GM12864 (cell line): ENCODE data around the gene LMBR1L.

Source experiments
- DNase-seq: peaks from one replicate; pipeline ENCODE4 v3.0.0-alpha.2; 2011; ENCODE audit warnings: low read depth
- H3K4me3 ChIP-seq: 2 replicates; pipeline ENCODE4 v1.5.1; 2011; ENCODE audit warnings: mild to moderate bottlenecking, low read depth, low read length, control low read depth
- TF ChIP-seq, protein P1 (sequence below): IDR thresholded peaks from 2 replicates; pipeline ENCODE4 v1.5.1; 2011; ENCODE audit warnings: low read depth, mild to moderate bottlenecking, moderate library complexity, low read length, control low read depth, inconsistent platforms; ENCODE audit errors: missing control alignments

LMBR1L gene

GRCh38 chr12:49059299-49060171 lies 51.1 kb downstream of the LMBR1L start:
- DNase-seq: no peak
- TF ChIP-seq, protein P1, sequence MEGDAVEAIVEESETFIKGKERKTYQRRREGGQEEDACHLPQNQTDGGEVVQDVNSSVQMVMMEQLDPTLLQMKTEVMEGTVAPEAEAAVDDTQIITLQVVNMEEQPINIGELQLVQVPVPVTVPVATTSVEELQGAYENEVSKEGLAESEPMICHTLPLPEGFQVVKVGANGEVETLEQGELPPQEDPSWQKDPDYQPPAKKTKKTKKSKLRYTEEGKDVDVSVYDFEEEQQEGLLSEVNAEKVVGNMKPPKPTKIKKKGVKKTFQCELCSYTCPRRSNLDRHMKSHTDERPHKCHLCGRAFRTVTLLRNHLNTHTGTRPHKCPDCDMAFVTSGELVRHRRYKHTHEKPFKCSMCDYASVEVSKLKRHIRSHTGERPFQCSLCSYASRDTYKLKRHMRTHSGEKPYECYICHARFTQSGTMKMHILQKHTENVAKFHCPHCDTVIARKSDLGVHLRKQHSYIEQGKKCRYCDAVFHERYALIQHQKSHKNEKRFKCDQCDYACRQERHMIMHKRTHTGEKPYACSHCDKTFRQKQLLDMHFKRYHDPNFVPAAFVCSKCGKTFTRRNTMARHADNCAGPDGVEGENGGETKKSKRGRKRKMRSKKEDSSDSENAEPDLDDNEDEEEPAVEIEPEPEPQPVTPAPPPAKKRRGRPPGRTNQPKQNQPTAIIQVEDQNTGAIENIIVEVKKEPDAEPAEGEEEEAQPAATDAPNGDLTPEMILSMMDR: no peak
- H3K4me3 ChIP-seq: peak overlapping the region; percentile 84

GRCh38 chr12:49059045-49059298 lies 51.7 kb downstream of the LMBR1L start:
- no peak for DNase-seq
- peak overlapping the region; percentile 84 for H3K4me3 ChIP-seq
- TF ChIP-seq, protein P1: no peak

DNA sequence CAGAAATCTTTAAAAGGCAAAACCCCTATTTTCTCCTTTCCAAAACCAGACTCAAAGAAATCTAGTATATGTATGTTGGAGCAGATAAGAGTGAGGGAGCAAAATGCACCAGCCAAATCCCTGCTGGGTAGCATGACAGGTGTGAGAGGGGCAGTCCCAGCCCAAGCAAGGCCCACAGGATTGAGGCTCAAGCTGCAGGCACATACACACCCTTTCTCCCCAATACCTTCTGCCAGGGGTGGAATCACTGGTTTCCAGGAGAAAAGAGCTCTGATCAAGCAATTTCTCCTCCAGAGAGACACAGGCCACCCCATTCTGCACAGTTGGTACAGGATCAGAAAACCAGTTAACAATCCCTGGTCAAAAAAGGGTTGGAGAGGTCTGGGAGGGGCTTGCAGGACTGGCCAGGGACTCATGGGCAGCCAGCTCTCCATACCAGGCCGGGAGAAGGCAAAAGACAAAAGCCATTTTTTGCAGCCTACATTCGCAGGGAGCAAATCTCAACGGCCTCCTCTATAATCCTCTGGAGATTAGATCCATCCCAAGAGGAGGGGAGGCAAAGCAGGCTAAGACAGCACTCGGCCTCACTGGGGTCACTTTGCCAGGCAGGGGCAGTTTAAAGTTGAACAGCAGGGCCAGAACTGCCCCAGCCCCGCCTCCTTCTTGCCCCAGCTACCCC lies 52.1 kb downstream of the LMBR1L start:
- TF ChIP-seq, protein P1: no peak
- no peak for DNase-seq
- peak overlapping the region; percentile 84 for H3K4me3 ChIP-seq

GRCh38 chr12:49057888-49058287 lies 52.8 kb downstream of the LMBR1L start:
- no peak for DNase-seq
- peak overlapping the region; percentile 84 for H3K4me3 ChIP-seq
- TF ChIP-seq, protein P1: no peak

DNA sequence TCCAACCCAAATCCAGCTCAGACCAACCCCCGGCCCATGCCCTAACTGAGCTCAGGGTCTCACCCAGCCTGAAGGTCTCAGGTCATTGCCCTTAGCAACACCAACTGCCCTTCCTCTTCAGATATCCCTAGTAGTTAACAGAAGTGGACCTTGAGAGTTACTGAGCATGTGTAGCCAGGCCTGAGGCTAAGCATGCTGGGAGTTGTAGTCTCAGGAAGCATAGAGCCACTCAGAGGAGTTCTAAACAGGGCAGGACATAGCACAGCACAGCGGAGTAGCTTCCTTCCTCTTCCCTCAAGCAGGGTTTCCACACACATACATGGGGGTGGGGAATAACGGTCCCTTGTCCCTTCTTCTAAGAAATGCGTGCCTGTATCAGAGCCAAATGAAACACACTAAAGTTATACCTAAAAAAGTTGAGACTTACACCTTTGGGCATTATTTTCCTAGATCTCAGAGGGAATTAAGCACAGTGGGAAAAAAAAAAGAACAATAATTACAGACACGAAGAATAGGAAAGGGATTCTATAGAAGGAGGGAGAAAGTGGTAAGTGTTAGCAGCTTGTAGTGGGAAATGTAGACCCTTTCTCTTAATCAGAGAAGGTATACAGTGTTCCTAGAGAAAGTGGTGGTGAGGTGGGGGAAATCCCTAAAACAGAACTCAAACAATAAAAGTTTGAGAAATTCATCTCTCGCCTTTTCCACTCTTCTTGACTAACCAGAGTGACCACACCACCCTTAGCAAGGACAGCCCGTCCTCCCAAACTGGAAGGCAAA lies 54.5 kb downstream of the LMBR1L start:
- peak overlapping the region; percentile 84; the same call in 1 of the 2 replicates for H3K4me3 ChIP-seq
- TF ChIP-seq, protein P1: no peak
- peak; percentile 63 for DNase-seq

GRCh38 chr12:49055092-49055491 lies 55.6 kb downstream of the LMBR1L start:
- TF ChIP-seq, protein P1: no peak
- H3K4me3 ChIP-seq: no peak overlapping the region

More at GRCh38 chr12:49055092-49055491, 55.6 kb downstream of the LMBR1L start:
- no peak for DNase-seq
